Measurements from ENCODE around the gene CCT6A.
"Not testable (repeated sequence)": the region's sequence is repeated elsewhere in the genome, so short reads cannot be mapped to it uniquely, and the experiment has no call there.

Gene CCT6A

GRCh38 chr7:56092388-56092787 is 40.8 kb downstream of the CCT6A start:
- H2AFZ ChIP-seq (ENCODE audit: low read depth, low read length); H3K36me3 ChIP-seq (ENCODE audit: insufficient read depth, low read length); H3K27me3 ChIP-seq (ENCODE audit: insufficient read depth, low read length); H3K4me3 ChIP-seq (ENCODE audit: low read length); H3K4me1 ChIP-seq (ENCODE audit: insufficient read depth, low read length); H3K9me3 ChIP-seq (ENCODE audit: low read length): not testable (repeated sequence)

GRCh38 chr7:56092789-56093531 is 41.4 kb downstream of the CCT6A start, which contains the start of gene PHKG1:
Gene PHKG1, minus strand, starts transcription at chr7:56092952. Its CDS starts 4,011 bp downstream, at chr7:56088941.
- Histone ChIP-seq H3K27me3 (ENCODE audit: insufficient read depth, low read length) (no peaks in the 10 kb centered on the region), H3K36me3 (ENCODE audit: insufficient read depth, low read length) (no peaks in the 10 kb centered on the region), H3K4me1 (ENCODE audit: insufficient read depth, low read length) (no peaks in the 10 kb centered on the region), H3K9me3 (ENCODE audit: low read length) (no peaks in the 10 kb centered on the region), H2AFZ (ENCODE audit: low read depth, low read length) (no peak within 1 kb of the TSS), H3K4me3 (ENCODE audit: low read length) (no peak within 1 kb of the TSS)

- H2AFZ ChIP-seq (ENCODE audit: low read depth, low read length): no peak overlapping the region
- H3K4me1 ChIP-seq (ENCODE audit: insufficient read depth, low read length): no peaks in the 10 kb centered on the region
- H3K27me3 ChIP-seq (ENCODE audit: insufficient read depth, low read length): no peaks in the 10 kb centered on the region
- no peaks in the 10 kb centered on the region for H3K9me3 ChIP-seq (ENCODE audit: low read length)
- no peaks in the 10 kb centered on the region for H3K36me3 ChIP-seq (ENCODE audit: insufficient read depth, low read length)
- H3K4me3 ChIP-seq (ENCODE audit: low read length): no peak overlapping the region
Measured at GRCh38 chr7:56097700-56098099, 46.1 kb downstream of the CCT6A start.

GRCh38 chr7:56098187-56099008 is 46.8 kb downstream of the CCT6A start:
- not testable (repeated sequence) for H3K4me3 ChIP-seq (ENCODE audit: low read length); H3K9me3 ChIP-seq (ENCODE audit: low read length); H3K27me3 ChIP-seq (ENCODE audit: insufficient read depth, low read length); H2AFZ ChIP-seq (ENCODE audit: low read depth, low read length); H3K4me1 ChIP-seq (ENCODE audit: insufficient read depth, low read length); H3K36me3 ChIP-seq (ENCODE audit: insufficient read depth, low read length)

- Histone ChIP-seq H3K36me3 (ENCODE audit: insufficient read depth, low read length) (no peaks in the 10 kb centered on the region), H3K27me3 (ENCODE audit: insufficient read depth, low read length) (no peaks in the 10 kb centered on the region), H2AFZ (ENCODE audit: low read depth, low read length) (no peak overlapping the region)
Measured at GRCh38 chr7:56099653-56100052, 48.1 kb downstream of the CCT6A start.

GRCh38 chr7:56104138-56104537 is 52.6 kb downstream of the CCT6A start:
- not testable (repeated sequence) for H3K9me3 ChIP-seq (ENCODE audit: low read length); H3K27me3 ChIP-seq (ENCODE audit: insufficient read depth, low read length); H3K4me1 ChIP-seq (ENCODE audit: insufficient read depth, low read length); H3K36me3 ChIP-seq (ENCODE audit: insufficient read depth, low read length); H2AFZ ChIP-seq (ENCODE audit: low read depth, low read length); H3K4me3 ChIP-seq (ENCODE audit: low read length)

More at GRCh38 chr7:56099653-56100052, 48.1 kb downstream of the CCT6A start:
- H3K4me3 ChIP-seq (ENCODE audit: low read length): no peak overlapping the region
- no peaks in the 10 kb centered on the region for H3K9me3 ChIP-seq (ENCODE audit: low read length)
- H3K4me1 ChIP-seq (ENCODE audit: insufficient read depth, low read length): no peaks in the 10 kb centered on the region

- no peak overlapping the region for H3K4me3 ChIP-seq (ENCODE audit: low read length)
- no peaks in the 10 kb centered on the region for H3K4me1 ChIP-seq (ENCODE audit: insufficient read depth, low read length)
- no peaks in the 10 kb centered on the region for H3K36me3 ChIP-seq (ENCODE audit: insufficient read depth, low read length)
- H3K27me3 ChIP-seq (ENCODE audit: insufficient read depth, low read length): no peaks in the 10 kb centered on the region
- no peaks in the 10 kb centered on the region for H3K9me3 ChIP-seq (ENCODE audit: low read length)
- no peak overlapping the region for H2AFZ ChIP-seq (ENCODE audit: low read depth, low read length)
Measured at GRCh38 chr7:56105508-56105907, 53.9 kb downstream of the CCT6A start.

GRCh38 chr7:56106108-56107073 is 54.8 kb downstream of the CCT6A start, which contains the start of gene CHCHD2:
Gene CHCHD2, minus strand, starts transcription at chr7:56106476. Its CDS starts 63 bp downstream, at chr7:56106413.
- Histone ChIP-seq H2AFZ (ENCODE audit: low read depth, low read length) (no peak within 1 kb of the TSS), H3K27me3 (ENCODE audit: insufficient read depth, low read length) (no peaks in the 10 kb centered on the region), H3K4me1 (ENCODE audit: insufficient read depth, low read length) (no peaks in the 10 kb centered on the region), H3K9me3 (ENCODE audit: low read length) (no peaks in the 10 kb centered on the region), H3K4me3 (ENCODE audit: low read length) (no peak within 1 kb of the TSS), H3K36me3 (ENCODE audit: insufficient read depth, low read length) (no peaks in the 10 kb centered on the region)

- H3K4me3 ChIP-seq (ENCODE audit: low read length): no peak overlapping the region
- H3K36me3 ChIP-seq (ENCODE audit: insufficient read depth, low read length): no peaks in the 10 kb centered on the region
- H3K4me1 ChIP-seq (ENCODE audit: insufficient read depth, low read length): no peaks in the 10 kb centered on the region
- no peaks in the 10 kb centered on the region for H3K9me3 ChIP-seq (ENCODE audit: low read length)
- H2AFZ ChIP-seq (ENCODE audit: low read depth, low read length): no peak overlapping the region
- no peaks in the 10 kb centered on the region for H3K27me3 ChIP-seq (ENCODE audit: insufficient read depth, low read length)
Measured at GRCh38 chr7:56107954-56108258, 56.3 kb downstream of the CCT6A start.

GRCh38 chr7:56110611-56111010 is 59.0 kb downstream of the CCT6A start:
- no peaks in the 10 kb centered on the region for H3K4me1 ChIP-seq (ENCODE audit: insufficient read depth, low read length)
- H3K27me3 ChIP-seq (ENCODE audit: insufficient read depth, low read length): no peaks in the 10 kb centered on the region
- no peak overlapping the region for H2AFZ ChIP-seq (ENCODE audit: low read depth, low read length)
- no peaks in the 10 kb centered on the region for H3K9me3 ChIP-seq (ENCODE audit: low read length)
- no peaks in the 10 kb centered on the region for H3K36me3 ChIP-seq (ENCODE audit: insufficient read depth, low read length)
- no peak overlapping the region for H3K4me3 ChIP-seq (ENCODE audit: low read length)

GRCh38 chr7:56112244-56112643 is 60.7 kb downstream of the CCT6A start:
- H3K9me3 ChIP-seq (ENCODE audit: low read length); H3K36me3 ChIP-seq (ENCODE audit: insufficient read depth, low read length); H3K27me3 ChIP-seq (ENCODE audit: insufficient read depth, low read length); H3K4me3 ChIP-seq (ENCODE audit: low read length); H2AFZ ChIP-seq (ENCODE audit: low read depth, low read length); H3K4me1 ChIP-seq (ENCODE audit: insufficient read depth, low read length): not testable (repeated sequence)

Measured in neuron (in vitro differentiated cells).